HG03378 (cell line): ENCODE results near the gene ACOX3.
A peak's percentile ranks its signal among the peaks of the same experiment; 100 is the strongest.
"Not testable (repeated sequence)": the region's sequence is repeated elsewhere in the genome, so short reads cannot be mapped to it uniquely, and the experiment has no call there.

ENCODE experiments used
- ATAC-seq: cut with Tn5 transposase; IDR thresholded peaks from one replicate; pipeline ENCODE4 v1.9.1; 2021; ENCODE audit warnings: mild to moderate bottlenecking, moderate library complexity; ENCODE audit not compliant: unreplicated experiment

The ACOX3 gene

DNA sequence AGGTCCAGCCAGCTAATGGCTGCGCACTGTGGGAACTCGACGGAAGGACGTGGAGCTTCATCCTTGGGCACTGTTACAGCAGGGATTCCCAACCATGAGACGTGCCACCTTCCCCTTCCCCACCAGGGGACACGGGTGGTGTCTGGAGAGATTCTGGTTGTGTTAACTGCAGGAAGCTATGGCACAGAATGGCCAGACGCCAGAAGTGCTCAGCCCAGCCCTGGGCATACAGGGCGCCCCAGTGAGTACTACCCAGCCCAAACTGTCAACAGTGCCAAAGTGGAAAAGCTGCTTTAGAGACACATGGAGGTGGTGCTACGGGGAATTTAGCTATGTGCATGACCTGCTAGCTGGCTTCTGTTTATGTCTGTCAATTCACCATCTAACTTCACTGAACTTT lies 32.8 kb downstream of the ACOX3 start:
- ATAC-seq = no peak

- no peak for ATAC-seq
Observed at GRCh38 chr4:8407316-8407715, 33.2 kb downstream of the ACOX3 start.

DNA sequence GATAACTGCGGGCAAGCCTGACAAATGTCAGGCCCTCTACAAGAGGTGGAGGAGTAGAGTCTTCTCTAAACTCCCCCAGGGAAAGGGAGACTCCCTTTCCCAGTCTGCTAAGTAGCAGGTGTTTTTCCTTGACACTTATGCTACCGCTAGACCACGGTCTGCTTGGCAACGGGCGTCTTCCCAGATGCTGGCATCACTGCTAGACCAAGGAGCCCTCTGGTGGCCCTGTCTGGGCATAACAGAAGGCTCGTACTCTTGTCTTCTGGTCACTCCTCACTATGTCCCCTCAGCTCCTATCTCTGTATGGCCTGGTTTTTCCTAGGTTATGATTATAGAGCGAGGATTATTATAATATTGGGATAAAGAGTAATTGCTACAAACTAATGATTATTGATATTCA lies 33.6 kb downstream of the ACOX3 start:
- not testable (repeated sequence) for ATAC-seq

GRCh38 chr4:8405516-8405875 lies 35.0 kb downstream of the ACOX3 start:
- no peak for ATAC-seq

DNA sequence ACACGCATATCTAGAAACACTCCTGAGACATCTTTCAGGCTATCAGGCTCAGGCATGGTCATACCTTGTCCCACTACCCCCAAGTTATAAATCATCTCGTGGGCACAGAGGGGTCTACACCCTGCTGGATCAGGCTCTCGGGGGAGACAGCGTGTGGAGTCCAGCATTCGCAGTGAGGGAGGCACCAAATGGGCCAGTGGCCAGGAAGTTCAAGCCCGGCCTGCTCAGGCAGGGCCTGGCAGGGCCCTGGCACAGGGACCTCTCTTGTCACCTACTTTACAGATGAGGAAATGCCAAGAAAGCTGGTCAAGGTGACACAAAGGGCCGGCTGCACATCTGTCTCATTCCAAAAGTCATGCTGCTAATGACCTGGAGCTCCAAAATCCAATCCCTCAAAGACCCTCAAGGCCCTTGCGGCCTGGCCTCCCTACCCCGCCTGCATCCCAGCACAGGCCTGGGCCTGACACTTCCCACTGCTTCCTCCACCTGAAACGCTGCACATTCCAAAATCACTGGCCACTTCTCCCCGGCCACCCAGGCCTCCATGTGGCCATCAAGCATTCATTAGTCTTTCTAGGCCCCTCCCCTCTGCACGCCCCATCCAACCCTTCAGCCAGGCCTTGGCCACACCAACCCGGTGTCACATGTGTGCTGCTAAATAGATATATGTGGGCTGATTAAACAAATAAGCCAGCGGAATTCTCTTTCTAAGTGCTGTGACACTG lies 35.6 kb downstream of the ACOX3 start:
- no peak for ATAC-seq

DNA sequence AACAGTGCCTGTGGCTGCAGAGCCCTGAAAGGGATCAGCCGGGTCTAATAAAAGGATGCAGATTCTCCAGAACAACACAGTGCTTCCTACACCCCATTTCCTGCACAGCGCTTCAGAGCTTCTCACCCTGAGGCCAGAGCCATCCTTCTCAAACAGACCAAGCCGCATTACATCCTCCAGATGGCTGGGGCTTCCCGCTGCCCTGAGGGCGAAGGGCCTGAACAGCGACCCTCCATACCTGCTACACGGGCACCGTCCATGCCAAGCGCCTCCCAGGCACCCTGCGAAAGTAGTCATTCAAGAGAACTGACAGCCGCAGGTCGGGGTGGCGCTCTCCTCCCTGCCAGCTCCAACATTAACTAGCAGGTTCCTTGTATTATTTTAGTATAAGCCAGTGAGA lies 36.5 kb downstream of the ACOX3 start:
- ATAC-seq = no peak

GRCh38 chr4:8403173-8403753 lies 37.3 kb downstream of the ACOX3 start:
- ATAC-seq = no peak

DNA sequence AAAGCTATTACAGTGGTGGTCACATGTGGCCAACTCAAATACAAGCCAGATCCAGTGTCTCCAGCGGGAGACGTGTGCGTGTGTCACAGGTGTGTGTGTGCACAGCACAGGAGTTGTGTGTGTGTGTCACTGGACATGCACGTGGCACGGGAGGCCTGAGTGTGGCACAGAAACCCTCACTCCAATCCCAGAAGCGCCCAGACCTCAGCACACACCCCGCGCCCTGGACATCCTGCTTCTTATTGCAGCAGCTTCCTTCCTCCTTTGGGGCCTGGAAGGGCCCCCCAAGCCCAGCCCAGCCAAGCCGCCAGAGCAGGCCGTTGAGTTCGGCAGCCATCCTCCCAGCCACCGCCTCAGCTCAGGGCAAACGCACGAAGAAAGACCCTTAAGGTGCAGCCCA lies 37.9 kb downstream of the ACOX3 start:
- no peak for ATAC-seq

DNA sequence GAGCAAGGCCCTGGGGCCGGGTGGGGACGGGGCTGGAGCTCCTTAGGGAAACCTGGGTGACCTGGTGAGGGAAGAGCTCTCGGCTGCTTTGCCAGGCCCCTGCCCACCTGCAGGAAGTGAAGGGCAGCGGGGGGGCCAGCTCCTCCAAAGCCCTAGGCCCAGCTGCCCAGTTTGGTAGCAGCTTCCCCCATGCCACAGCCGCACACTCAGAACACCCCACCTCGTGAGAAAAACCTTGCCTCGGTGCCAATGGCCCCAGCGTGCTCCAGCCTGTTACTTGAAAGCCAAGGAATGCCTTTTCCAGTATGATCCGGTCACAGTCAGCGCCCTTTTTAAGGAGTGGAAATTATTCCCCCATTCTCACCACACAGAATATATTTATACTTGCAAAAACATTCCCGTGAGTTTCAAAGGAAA lies 38.3 kb downstream of the ACOX3 start:
- ATAC-seq = no peak

- no peak for ATAC-seq
Observed at GRCh38 chr4:8401665-8402064, 38.9 kb downstream of the ACOX3 start.

DNA sequence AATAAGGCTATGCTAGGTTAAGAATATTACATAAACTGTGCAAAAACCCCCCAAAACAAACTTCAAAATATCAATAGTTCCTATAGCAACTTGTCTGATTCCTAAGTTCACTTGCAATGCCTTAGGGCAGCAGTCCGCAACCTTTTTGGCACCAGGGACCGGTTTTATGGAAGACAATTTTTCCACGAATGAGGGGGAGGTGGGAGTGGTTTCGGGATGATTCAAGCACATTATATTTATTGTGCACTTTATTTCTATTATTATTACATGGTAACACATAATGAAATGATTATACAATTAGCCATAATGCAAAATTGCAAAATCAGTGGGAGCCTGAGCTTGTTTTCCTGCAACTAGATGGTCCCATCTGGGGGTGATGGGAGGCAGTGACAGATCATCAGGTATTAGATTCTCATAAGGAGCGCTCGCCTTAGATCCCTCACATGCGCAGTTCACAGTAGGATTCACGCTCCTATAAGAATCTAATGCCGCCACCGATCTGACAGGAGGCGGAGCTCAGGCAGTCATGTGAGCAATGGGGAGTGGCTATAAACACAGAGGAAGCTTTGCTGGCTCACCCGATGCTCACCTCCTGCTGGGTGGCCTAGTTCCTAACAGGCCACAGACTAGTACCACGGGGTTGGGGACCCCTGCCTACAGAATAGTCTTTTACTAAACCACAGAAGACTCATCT lies 39.7 kb downstream of the ACOX3 start:
- no peak for ATAC-seq

DNA sequence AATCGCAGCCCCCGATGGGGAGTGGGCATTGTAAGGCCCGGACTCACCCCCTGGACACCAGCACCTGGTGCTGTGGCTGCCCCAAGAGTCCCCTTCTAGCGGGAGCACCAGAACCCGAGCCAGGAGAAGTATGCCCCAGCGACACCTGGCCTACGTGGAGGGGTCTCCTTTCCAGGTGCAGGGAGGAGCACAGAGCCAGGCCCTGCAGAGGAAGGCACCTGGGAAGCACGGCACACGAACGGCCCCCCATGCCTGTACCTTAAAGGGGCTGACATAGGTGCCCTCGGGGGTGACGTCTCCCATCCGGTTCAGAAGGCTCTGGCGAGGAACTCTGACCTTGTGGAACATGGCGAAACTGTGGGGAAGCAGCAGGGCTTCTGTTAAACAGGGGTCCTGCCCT lies 41.2 kb downstream of the ACOX3 start:
- no peak for ATAC-seq

- no peak for ATAC-seq
Observed at GRCh38 chr4:8398347-8398746, 42.2 kb downstream of the ACOX3 start.

GRCh38 chr4:8396762-8397406 lies 43.6 kb downstream of the ACOX3 start:
- no peak for ATAC-seq

GRCh38 chr4:8395504-8396296 lies 44.8 kb downstream of the ACOX3 start:
- no peak for ATAC-seq

DNA sequence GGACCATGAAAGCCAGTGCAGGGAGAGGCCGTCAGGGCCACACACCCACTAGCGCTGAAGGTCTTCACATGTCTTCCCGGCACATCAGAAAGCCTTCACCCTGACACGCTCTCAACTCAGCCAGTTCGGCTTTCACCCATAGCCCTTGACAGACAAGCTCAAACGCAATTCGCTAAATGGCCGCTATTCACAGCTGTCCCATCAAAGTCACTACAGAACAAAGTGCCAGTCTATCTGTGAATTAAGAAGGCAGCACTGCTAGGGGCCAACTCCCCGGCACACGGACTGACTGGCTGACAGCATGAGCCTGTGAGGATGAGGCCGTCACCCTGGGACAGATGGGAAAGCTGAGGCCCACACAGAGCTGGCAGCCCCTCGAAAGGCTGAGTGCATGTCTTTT lies 45.7 kb downstream of the ACOX3 start:
- ATAC-seq = no peak

- no peak for ATAC-seq
Observed at GRCh38 chr4:8394061-8394519, 46.4 kb downstream of the ACOX3 start.

DNA sequence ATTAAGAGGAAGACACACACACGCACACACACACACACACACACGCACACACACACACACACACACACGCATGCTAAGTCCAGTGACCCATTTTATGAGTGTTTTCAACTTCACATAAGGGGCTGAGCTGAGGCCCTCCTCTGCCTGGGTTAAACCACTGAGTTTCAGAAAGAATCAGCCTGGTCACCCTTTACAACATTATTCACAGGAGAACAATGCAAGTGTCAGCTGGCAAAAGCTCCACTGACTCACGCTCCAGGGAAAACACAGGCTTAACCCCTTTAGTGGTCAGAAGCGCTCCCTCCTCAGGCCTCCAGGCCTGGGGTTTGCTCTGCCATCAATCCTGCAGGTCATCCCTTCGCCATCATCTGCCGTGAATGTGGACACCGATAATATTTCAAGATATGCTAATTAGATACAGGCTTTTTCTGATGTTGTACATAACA lies 46.9 kb downstream of the ACOX3 start:
- no peak for ATAC-seq

DNA sequence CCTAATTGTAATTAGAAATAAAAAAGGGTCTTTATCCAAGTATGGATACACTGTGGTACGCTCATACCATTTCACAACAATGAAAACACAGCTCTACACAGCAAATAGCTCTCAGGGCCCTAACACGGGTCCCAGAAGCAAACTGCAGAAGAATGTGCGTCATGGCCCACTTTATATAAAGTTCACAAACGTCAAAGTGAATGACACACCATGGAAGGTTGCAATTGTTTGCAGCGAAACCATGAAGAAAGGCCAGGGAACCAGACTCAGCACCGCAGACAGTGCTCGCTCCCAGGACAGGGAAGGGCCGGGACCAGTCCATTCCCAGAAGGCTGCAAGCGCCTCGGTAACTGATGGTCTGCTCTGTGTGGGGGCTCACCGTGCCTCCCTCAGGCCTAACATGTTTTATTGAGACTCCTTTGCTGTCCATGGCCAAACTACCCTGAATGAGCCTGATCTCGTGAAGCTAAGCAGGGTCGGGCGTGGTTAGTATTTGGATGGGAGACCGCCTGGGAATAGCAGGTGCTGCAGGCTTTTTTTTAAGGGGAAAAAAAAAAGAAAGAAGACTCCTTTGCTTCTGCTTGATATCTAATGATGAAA lies 47.8 kb downstream of the ACOX3 start:
- no peak for ATAC-seq

DNA sequence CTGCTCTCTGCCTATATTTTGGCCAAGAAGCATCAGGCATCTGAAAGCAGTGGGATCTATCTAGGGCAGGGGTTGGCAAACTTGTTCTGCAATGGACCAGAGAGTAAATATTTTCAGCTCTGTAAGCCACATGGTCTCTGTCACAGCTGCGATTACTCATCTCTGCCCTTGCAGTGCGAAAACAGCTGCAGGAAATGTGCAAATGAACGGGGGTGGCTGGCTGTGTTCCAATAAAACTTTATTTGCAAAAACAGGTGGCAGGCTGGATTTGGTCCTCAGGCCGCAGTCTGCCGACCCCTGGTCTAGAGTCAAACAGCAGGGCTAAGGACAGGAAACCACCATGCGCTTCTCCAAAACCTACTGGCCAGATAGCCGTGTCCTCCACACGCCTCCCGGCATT lies 48.6 kb downstream of the ACOX3 start:
- ATAC-seq = peak; percentile 78
